Retina (tissue), 1 donor: ENCODE measurements around the gene DHX9.
"Not testable (repeated sequence)": the region's sequence is repeated elsewhere in the genome, so short reads cannot be mapped to it uniquely, and the experiment has no call there.

Source experiments
- DNase-seq: peaks from one replicate; pipeline ENCODE4 v3.0.0-alpha.2; 2016

DHX9 gene

GRCh38 chr1:182890927-182891610, 51.9 kb downstream of the DHX9 start:
- DNase-seq: no peak

- DNase-seq: no peak
Observed at GRCh38 chr1:182897696-182898095, 58.5 kb downstream of the DHX9 start.

GRCh38 chr1:182901946-182902345, 62.8 kb downstream of the DHX9 start:
- not testable (repeated sequence) for DNase-seq

- DNase-seq: no peak
Observed at GRCh38 chr1:182905321-182905720, 66.2 kb downstream of the DHX9 start.

- no peak for DNase-seq
Observed at GRCh38 chr1:182909578-182909977, 70.4 kb downstream of the DHX9 start.

- DNase-seq: no peak
Observed at GRCh38 chr1:182910143-182910542, 71.0 kb downstream of the DHX9 start.

- DNase-seq: no peak
Observed at GRCh38 chr1:182913401-182913800, 74.3 kb downstream of the DHX9 start.

GRCh38 chr1:182917378-182917777, 78.2 kb downstream of the DHX9 start:
- DNase-seq: no peak

GRCh38 chr1:182925661-182926060, 86.5 kb downstream of the DHX9 start:
- DNase-seq: no peak

GRCh38 chr1:182927693-182928433, 88.7 kb downstream of the DHX9 start:
- DNase-seq: no peak

GRCh38 chr1:182930985-182931384, 91.8 kb downstream of the DHX9 start:
- no peak for DNase-seq

GRCh38 chr1:182935716-182936115, 96.6 kb downstream of the DHX9 start:
- no peak for DNase-seq
